Embryonic facial prominence (tissue), 1 donor: ENCODE results near the gene DCUN1D2.

Experiments
- DNase-seq: peaks from one replicate; pipeline ENCODE4 v3.0.0-alpha.2; 2016; ENCODE audit errors: extremely low spot score

The DCUN1D2 gene

DNA sequence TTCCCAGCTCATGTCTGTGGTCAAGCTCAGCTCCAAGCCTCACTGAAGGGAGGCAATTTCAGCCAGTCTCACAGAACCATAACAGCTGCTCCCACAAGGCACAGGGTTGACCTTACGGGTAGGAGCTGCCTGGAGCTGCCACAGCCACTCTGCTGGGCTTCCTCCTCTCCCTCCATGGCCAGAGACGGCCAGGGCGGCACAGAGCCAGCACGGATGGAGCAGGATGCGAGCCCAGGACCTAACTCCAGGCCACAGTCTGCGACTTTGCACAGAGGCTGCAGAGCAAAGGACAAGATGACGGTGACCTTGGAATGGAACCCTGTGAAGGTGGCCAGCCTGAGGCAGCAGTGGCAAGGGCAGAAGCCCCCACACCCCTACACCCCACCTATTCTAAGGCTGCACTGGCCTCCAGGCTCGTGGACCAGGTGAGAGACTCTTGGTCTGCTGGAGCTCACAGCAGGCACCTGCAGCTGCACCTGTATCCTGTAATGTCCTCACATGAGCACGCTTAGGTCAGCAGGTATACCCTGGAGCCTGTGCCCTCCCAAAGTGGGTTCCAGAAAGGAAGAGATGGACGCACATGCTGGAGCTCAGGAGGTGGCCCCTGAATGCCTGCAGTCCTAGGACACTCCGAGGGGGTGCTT lies 66.9 kb downstream of the DCUN1D2 start:
- no peak for DNase-seq

DNA sequence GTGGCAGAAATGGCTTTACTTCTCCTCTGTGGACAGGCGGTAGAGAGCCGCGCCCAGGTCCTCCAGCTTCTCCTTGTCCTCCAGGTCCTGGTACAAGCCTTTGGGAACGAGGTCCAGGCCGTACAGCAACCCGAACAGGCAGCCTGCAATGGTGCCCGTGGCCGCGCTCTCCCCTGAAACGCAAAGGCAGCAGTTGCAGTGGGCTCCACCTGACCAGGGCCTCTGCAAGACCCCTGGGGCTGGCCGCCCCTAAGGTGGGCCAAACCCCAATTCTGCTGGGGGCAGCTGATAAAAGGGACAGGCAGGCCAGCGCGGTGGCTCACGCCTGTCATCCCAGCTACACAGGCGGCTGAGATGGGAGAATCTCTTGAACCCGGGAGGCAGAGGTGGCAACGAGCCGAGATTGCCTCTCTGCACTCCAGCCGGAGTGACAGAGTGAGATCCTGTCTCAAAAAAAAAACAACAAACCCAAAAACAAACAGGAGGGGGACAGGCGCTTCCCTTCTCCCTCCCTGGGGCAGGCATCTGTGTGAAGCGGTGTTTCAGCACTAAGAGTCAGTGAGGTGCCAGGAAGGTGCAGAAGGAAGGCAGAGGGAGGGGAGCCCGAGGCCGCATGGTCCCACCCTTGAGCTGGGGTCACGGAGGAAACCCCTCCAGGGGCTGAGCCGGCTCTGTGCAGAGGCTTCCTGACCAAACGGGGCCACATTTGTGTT lies 67.5 kb downstream of the DCUN1D2 start:
- DNase-seq, result no peak

DNA sequence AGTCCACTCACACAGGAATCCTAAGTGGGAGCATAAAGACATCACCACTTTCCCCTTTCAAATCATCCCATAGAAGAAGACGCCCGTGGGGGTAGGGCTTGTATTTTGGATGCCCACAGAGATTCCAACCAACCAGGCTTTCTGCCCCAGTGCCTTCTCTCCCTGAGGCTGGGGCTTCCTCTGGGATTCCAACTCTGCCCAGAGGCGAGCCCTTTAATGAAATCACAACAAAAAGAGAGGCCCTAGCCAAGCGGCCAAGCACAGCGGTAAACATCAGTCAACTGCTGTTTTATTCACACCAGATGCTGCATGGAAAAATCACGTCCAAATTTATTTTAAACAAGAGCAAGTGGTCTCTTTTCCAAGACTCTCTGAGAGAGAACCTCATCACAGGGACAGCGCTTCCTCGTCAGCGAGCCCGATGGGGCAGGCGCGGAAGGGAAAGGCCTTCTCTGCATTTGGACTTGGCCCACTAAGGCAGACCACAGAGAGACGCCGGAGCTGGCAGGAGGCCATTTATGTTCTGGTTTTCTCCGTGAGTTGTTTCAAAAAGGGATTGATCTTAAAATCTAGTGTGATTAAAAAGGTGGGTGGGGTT lies 68.7 kb downstream of the DCUN1D2 start:
- peak; percentile 62 for DNase-seq

DNA sequence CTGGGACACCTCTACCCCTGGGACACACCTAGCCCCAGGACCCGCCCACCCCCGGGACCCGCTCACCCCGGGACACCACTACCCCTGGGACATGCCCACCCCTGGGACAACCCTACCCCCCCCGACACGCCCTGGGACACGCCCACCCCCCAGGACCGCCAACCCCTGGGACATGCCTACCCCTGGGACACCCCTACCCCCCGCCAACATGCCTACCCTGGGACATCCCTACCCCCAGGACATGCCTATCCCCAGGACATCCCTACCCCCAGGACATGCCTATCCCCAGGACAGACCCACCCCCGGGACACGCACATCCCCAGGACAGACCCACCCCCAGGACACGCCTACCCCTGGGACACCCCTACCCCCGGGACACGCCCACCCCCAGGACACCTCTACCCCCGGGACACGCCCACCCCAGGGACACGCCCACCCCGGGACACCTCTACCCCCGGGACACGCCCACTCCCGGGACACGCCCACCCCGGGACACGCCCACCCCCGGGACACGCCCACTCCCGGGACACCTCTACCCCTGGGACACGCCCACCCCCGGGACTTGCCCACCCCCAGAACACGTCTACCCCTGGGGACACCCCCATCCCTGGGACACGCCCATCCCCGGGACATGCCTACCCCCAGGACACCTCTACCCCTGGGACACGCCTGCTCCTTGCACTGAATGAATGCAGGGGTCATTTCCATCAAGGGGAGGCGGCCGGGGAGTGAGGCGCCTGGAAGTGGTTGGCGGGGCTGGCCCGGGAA lies 69.5 kb downstream of the DCUN1D2 start:
- no peak for DNase-seq

- no peak for DNase-seq
These were observed 70.3 kb downstream of the DCUN1D2 start for GRCh38 chr13:113420232-113420631.

GRCh38 chr13:113419531-113420193 lies 70.8 kb downstream of the DCUN1D2 start:
- no peak for DNase-seq

- DNase-seq, result no peak
These were observed 71.8 kb downstream of the DCUN1D2 start for GRCh38 chr13:113418722-113419049.

DNA sequence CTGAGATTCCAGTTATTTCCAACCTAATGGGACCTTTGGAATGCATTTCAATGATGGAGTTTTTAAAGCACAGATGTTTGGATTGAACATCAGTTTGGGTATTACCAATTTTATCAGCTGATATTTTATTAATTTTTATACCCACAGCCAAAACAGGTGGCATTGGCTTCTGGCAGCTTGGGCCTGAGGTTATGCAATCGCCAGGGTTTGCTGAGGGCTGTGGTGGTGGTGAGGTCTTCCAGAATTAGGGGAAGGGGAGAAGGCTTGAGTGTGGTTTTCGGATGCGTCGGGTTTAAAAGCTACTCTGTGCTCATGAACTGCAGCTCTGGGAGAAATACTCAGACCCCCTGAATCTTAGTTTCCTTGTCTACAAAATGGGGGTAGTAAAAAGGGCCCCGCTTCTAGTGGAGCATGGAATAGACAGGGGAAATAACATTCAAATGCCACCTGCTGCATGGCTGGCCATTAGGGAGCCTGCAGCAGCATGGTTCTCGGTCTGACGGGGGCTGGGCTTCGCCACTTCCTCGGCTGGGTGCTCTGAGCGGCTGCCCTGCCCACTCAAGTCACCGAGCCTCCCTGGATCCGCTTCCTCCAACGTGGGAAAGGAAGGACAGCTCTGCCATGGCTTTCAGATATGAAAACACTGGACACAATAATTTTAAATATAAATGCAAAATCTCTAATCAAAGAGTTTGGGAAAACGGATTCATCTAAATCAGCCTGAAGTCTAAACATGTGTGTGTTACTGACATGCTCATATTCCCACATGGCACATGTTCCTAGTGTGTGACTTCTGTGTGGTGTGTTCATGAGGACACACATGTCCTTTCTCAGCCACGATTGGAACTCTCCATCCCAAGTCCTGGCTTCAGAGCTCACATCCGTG lies 72.4 kb downstream of the DCUN1D2 start:
- no peak for DNase-seq

GRCh38 chr13:113417008-113417751 lies 73.3 kb downstream of the DCUN1D2 start:
- DNase-seq, result no peak

DNA sequence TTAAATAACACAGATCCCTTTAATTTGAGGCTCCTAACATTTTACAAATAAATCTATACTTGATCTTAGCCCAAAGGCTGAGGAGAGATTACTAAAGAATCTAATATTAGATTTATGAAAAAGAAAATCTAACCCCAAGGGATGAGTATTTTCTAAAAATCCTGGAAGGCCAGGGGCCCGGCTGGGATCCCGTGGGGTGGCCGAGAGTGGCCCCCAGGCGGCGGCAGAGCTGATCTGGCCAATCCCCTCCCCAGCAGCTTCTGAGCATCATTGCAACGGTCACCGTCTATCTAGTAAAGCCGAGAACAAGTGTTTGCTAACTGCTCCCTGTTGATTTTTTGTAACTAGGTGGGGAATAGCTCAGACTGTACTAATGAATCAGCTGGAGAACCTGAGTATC lies 74.7 kb downstream of the DCUN1D2 start:
- no peak for DNase-seq

GRCh38 chr13:113415032-113415431 lies 75.5 kb downstream of the DCUN1D2 start:
- no peak for DNase-seq

DNA sequence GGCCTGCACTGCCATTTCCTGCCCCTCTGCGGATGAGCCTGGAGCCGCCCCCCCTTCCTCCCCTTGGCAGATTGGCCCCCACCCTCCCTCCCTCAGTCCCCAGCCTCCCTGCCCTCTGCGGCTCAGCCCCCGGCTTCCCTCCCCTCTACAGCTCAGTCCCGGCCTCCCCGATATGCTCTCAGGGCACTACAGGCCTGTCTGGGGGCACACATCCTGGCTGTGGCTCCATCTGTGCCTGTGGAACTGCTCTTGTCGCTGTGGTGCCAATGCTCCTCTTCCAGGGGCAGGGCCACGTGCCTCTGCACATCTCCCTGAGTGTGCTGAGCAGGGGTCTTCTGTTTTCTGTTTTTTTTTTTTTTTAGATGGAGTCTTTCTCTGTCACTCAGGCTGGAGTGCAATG lies 76.2 kb downstream of the DCUN1D2 start:
- no peak for DNase-seq

GRCh38 chr13:113413898-113414282 lies 76.6 kb downstream of the DCUN1D2 start:
- DNase-seq, result no peak

- no peak for DNase-seq
These were observed 77.2 kb downstream of the DCUN1D2 start for GRCh38 chr13:113413178-113413897.

- no peak for DNase-seq
These were observed 78.1 kb downstream of the DCUN1D2 start for GRCh38 chr13:113412440-113412839.

DNA sequence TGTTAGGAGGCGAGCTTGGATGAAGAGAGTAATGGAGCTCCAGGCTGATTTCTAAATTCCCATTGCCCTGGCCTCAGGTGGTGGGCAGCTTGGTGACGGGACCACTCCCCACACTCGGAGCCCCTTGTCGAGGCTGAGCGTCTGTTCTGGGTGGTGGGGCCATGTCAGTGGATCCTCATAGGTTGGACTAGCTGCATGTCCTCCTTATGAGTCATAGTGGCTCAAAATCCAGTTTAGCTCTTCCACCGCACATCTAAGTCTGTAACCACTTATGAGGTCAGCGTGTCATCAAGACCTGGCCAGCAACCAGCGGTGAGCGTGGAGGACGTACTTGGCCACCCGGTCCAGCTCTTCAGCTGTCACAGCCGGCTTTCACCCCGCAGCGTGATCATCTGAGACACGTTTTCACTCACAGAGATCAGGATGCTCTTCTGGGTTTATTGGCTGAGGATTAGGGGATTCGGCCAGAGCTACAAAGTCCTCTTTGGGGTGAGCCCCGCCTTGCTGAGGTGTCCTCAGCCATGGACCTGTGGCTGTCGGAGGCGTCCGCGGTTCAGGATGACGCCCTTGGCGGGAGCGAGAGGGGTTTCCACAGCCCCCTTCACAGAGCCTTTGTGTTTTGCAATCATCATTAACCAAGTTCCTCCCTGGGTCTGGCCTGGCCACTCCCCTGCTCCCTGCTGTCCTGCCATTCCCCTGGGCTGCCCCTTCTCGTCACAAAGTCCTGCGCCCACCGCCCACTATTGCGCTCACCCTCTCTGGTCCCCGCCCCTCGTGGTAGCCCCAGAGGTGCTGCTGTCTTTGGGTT lies 79.1 kb downstream of the DCUN1D2 start:
- DNase-seq, result no peak

DNA sequence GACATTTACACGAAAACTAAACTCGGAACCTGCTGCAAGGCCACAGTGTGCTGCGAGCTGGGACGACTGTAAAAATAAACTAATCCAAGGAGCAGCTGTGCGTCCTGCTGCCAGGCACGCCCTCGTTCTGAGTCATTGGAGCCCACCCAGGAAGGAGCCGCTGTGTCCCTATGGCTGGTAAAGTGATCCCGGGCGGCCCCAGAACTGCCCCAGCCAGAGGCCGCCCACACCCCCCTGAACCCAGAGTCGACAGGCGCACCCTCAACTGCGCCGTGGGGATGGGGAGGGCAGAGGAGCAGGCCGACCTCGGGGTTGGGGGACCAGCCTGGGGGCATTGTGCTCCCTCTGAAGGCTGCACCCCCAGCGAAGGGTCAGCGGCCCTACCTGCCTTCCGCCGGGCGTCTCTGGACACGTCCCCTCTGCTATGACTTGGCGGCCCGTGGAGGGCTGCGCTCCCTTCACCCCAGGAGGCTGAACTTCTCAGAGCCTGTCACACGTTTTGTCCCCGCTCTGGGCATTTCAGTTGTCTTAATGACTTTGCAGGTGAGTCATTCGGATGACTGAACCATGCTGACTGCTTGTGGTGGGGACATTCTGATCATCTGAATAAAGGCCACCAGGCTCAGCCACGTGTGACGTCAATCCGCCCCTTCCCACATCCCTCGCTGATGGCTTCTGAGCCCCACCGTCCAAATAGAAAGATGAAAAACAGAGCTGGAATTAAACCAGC lies 79.9 kb downstream of the DCUN1D2 start:
- DNase-seq, result no peak

DNA sequence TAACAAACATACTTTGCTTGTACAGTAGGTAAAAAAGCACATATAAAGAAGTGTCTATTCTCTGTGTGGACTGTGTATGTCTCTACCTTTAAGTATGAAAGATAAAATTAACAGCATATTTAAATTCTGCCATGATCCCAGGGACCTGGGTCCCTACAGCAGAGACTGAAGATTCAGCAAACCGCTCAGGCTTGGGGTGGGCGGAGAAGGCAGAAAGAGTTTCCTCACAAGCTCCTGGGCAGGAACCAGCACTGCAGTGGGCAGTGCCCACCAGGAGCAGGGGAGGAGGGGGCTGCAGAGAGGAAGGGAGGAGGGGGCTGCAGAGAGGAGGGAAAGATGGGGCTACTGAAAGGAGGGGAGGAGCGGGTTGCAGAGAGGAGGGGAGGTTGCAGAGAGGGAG lies 81.9 kb downstream of the DCUN1D2 start:
- DNase-seq, result no peak
